ENCODE data around the gene MCUB. TPM values are rescaled to one million over a fixed set of nuclear protein-coding genes. Genes with fewer than 3 reads are reported as not detected.

MCUB gene
- total RNA-seq, 1 donor from 2014 or later, result 17.1 TPM

GRCh38 chr4:109723110-109723509, 163.1 kb downstream of the MCUB start:
- no peaks in the 10 kb centered on the region for H3K9me3 ChIP-seq
- H3K4me3 ChIP-seq, result no peak overlapping the region
- TF ChIP-seq, protein P1, sequence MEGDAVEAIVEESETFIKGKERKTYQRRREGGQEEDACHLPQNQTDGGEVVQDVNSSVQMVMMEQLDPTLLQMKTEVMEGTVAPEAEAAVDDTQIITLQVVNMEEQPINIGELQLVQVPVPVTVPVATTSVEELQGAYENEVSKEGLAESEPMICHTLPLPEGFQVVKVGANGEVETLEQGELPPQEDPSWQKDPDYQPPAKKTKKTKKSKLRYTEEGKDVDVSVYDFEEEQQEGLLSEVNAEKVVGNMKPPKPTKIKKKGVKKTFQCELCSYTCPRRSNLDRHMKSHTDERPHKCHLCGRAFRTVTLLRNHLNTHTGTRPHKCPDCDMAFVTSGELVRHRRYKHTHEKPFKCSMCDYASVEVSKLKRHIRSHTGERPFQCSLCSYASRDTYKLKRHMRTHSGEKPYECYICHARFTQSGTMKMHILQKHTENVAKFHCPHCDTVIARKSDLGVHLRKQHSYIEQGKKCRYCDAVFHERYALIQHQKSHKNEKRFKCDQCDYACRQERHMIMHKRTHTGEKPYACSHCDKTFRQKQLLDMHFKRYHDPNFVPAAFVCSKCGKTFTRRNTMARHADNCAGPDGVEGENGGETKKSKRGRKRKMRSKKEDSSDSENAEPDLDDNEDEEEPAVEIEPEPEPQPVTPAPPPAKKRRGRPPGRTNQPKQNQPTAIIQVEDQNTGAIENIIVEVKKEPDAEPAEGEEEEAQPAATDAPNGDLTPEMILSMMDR (IDR thresholded peaks at IDR 0.05), result no peak
- H3K4me1 ChIP-seq, result peaks cover 3% of the 10 kb centered on the region
- no peaks in the 10 kb centered on the region for H3K27me3 ChIP-seq (ENCODE audit: low read depth)
- no peak for DNase-seq
- no peaks in the 10 kb centered on the region for H3K36me3 ChIP-seq
- intact Hi-C loops (cut with DNase I), result no loop called here
- H3K27ac ChIP-seq, result no peak overlapping the region
- ATAC-seq, result no peak

GRCh38 chr4:109728385-109728784, 168.3 kb downstream of the MCUB start:
- Histone ChIP-seq H3K4me1 (peaks cover 15% of the 10 kb centered on the region), H3K27ac (no peak overlapping the region), H3K9me3 (no peaks in the 10 kb centered on the region), H3K36me3 (no peaks in the 10 kb centered on the region), H3K4me3 (peak overlapping the region; percentile 76), H3K27me3 (ENCODE audit: low read depth) (no peaks in the 10 kb centered on the region)
- no peak for ATAC-seq
- TF ChIP-seq, protein P1 (IDR thresholded peaks at IDR 0.05), result no peak
- intact Hi-C loops (cut with DNase I), result no loop called here
- DNase-seq, result no peak

GRCh38 chr4:109729117-109729717, 169.2 kb downstream of the MCUB start:
- TF ChIP-seq, protein P1 (IDR thresholded peaks at IDR 0.05), result no peak
- intact Hi-C loops (cut with DNase I), result no loop called here
- Histone ChIP-seq H3K4me3 (peak overlapping the region; percentile 76), H3K9me3 (no peaks in the 10 kb centered on the region), H3K27me3 (ENCODE audit: low read depth) (no peaks in the 10 kb centered on the region), H3K27ac (peak overlapping the region; percentile 80), H3K36me3 (no peaks in the 10 kb centered on the region), H3K4me1 (peaks cover 15% of the 10 kb centered on the region)
- DNase-seq, result no peak
- ATAC-seq, result peak; percentile 4 to 34

GRCh38 chr4:109729718-109730618, 169.9 kb downstream of the MCUB start, which contains the start of gene PLA2G12A:
Gene PLA2G12A, minus strand, starts transcription at chr4:109730070. Its CDS starts 261 bp downstream, at chr4:109729809.
- Histone ChIP-seq H3K27me3 (ENCODE audit: low read depth) (no peaks in the 10 kb centered on the region), H3K4me3 (peak within 1 kb of the TSS; percentile 76), H3K9me3 (no peaks in the 10 kb centered on the region), H3K36me3 (no peaks in the 10 kb centered on the region), H3K4me1 (peaks cover 15% of the 10 kb centered on the region), H3K27ac (peak within 1 kb of the TSS; percentile 80)
- ATAC-seq, result peak; percentile 98 to 99
- intact Hi-C loops (cut with DNase I), result no loop called here
- TF ChIP-seq, protein P1 (IDR thresholded peaks at IDR 0.05), result no peak
- DNase-seq, result peak; percentile 93

GRCh38 chr4:109730619-109731545, 170.8 kb downstream of the MCUB start:
- peak overlapping the region; percentile 76 for H3K4me3 ChIP-seq
- TF ChIP-seq, protein P1 (IDR thresholded peaks at IDR 0.05), result no peak
- peak overlapping the region; percentile 80 for H3K27ac ChIP-seq
- no peak for ATAC-seq
- no peaks in the 10 kb centered on the region for H3K36me3 ChIP-seq
- peaks cover 15% of the 10 kb centered on the region for H3K4me1 ChIP-seq
- H3K27me3 ChIP-seq (ENCODE audit: low read depth), result no peaks in the 10 kb centered on the region
- intact Hi-C loops (cut with DNase I), result no loop called here
- no peaks in the 10 kb centered on the region for H3K9me3 ChIP-seq
- DNase-seq, result no peak
